Renal pelvis (tissue), 4 donors: ENCODE measurements around the gene KCTD1. TPM values are rescaled to one million over a fixed set of nuclear protein-coding genes. Genes with fewer than 3 reads are reported as not detected.

Experiments
- DNase-seq: peaks from one replicate; pipeline ENCODE4 v3.0.0-alpha.2; 2013
- polyA plus RNA-seq, 3 donors: library from polyadenylated mRNA; unstranded; fragments of 120-200 nt; gene quantifications; one replicate each; pipeline ENCODE4 v1.2.1, GENCODE V29; 2013; ENCODE audit not compliant: insufficient read length in 3 of 3

Gene KCTD1
- polyA plus RNA-seq, 3 donors = 66.6 to 69.1 (median 69.1) TPM

- no peak for DNase-seq
These were observed 112.8 kb downstream of the KCTD1 start for GRCh38 chr18:26435415-26436095.

GRCh38 chr18:26434887-26435286, 113.5 kb downstream of the KCTD1 start:
- no peak for DNase-seq

GRCh38 chr18:26432651-26433424, 115.5 kb downstream of the KCTD1 start:
- no peak for DNase-seq

GRCh38 chr18:26429535-26430226, 118.7 kb downstream of the KCTD1 start:
- peak; percentile 79 for DNase-seq

GRCh38 chr18:26425148-26425531, 123.2 kb downstream of the KCTD1 start:
- no peak for DNase-seq

GRCh38 chr18:26424428-26425147, 123.8 kb downstream of the KCTD1 start:
- DNase-seq = no peak

GRCh38 chr18:26422472-26423162, 125.7 kb downstream of the KCTD1 start:
- no peak for DNase-seq

GRCh38 chr18:26421931-26422330, 126.4 kb downstream of the KCTD1 start:
- no peak for DNase-seq

GRCh38 chr18:26421503-26421902, 126.8 kb downstream of the KCTD1 start:
- DNase-seq = no peak

- no peak for DNase-seq
These were observed 128.6 kb downstream of the KCTD1 start for GRCh38 chr18:26419746-26420145.

- DNase-seq = no peak
These were observed 130.1 kb downstream of the KCTD1 start for GRCh38 chr18:26418225-26418624.

GRCh38 chr18:26417190-26417589, 131.2 kb downstream of the KCTD1 start:
- no peak for DNase-seq

GRCh38 chr18:26416652-26417150, 131.7 kb downstream of the KCTD1 start:
- no peak for DNase-seq

- no peak for DNase-seq
These were observed 132.7 kb downstream of the KCTD1 start for GRCh38 chr18:26415631-26416030.

- DNase-seq = no peak
These were observed 133.4 kb downstream of the KCTD1 start for GRCh38 chr18:26414901-26415440.

- DNase-seq = no peak
These were observed 139.3 kb downstream of the KCTD1 start for GRCh38 chr18:26409091-26409490.

GRCh38 chr18:26407736-26408601, 140.4 kb downstream of the KCTD1 start:
- no peak for DNase-seq

GRCh38 chr18:26406854-26407517, 141.4 kb downstream of the KCTD1 start:
- DNase-seq = no peak

- no peak for DNase-seq
These were observed 142.0 kb downstream of the KCTD1 start for GRCh38 chr18:26406324-26406723.
